Posterior vena cava (tissue), 2 donors: Measurements from ENCODE around the gene CTU2. TPM values are rescaled to one million over a fixed set of nuclear protein-coding genes. Genes with fewer than 3 reads are reported as not detected.

Experiments used
- DNase-seq: peaks from one replicate; pipeline ENCODE4 v3.0.0-alpha.2; 2020; ENCODE audit warnings: low spot score
- intact Hi-C, 2 donors: fragments of 100-400 bp; cut with DNase I; formaldehyde crosslinking; loops; one replicate each; pipeline versions ENCODE4 v1.14.1 to v1.14.2; 2022 to 2023
- total RNA-seq, 2 donors: library from RNA; stranded (reverse); fragmentation: NEBNext Ultra II Directional; extraction: Animal tissue kit (Norgen Biotek cat#: 25700); gene quantifications; one replicate each; pipeline ENCODE4 v1.2.1, GENCODE V29; 2021
- donor health status: DM: yes; HTN: yes; CAD: no.
- donor health status: DM: yes; HTN: yes; CAD: no.

CTU2 gene
- total RNA-seq, 2 donors from 2014 or later, result 17.2 to 20.4 TPM

DNA sequence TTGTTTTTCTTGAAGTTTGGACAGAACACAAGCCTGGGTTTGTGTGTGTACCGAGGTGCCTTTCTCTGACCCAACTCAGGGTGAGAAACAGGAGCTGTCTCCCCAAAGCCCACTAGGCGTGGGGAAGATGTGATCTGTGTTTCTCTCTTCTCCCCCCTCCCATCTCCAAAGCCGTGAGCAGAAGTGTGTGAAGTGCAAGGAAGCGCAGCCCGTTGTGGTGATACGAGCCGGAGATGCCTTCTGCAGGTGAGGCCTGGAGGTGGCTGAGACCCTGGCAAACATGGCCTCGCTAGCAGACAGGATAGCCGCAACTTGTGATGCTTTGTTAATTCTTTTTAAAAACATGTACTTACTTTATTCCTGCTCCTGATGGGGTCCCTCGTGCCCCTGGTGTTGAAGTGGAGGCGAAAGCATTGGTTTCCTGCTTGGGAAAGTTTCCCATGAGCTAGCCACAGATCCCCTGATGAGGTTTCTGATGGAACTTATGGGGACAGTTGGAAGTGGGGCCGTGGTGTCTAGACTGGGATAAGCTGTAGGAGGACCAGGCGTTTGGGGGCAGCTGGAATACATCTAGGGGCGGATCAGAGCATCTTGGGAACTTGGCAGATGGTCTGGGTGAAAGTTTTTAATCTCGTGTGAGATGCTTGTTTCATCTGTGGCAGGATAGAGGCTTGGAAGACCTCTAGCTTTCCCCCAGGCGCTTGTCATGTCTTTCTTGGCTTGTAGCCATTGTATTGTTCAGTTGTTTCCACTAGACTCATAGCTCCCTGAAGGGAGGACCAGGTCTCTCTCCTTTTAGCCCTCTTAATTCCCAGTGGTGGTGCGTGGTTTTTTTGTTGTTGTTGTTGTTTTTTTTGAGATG is 893 bp downstream of the CTU2 start:
- intact Hi-C loops, result loop anchor here in 1 of 2 donors (10.0 kb wide), 1 partner anchor 938 kb away; no protein-coding TSS in a partner anchor
- DNase-seq, result no peak

DNA sequence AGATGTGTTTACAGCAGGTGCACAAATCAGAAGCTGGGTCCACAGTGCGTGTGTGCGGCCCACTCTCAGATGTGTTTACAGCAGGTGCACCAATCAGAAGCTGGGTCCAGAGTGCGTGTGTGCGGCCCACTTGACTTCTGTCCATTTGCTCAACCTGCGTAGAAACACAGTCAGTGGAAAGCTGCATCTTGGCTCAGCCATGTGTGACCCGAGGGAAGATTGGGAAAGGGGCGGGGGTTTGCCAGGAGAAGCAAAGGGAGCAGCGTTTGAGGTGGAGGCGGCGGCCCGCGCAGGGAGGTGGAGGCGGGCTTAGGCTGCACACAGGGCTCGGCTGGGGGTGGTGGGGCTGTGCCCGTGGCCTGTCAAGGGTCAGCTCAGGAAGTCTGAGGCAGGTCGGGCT is 4.3 kb downstream of the CTU2 start:
- DNase-seq, result no peak
- intact Hi-C loops, result no loop called here

DNA sequence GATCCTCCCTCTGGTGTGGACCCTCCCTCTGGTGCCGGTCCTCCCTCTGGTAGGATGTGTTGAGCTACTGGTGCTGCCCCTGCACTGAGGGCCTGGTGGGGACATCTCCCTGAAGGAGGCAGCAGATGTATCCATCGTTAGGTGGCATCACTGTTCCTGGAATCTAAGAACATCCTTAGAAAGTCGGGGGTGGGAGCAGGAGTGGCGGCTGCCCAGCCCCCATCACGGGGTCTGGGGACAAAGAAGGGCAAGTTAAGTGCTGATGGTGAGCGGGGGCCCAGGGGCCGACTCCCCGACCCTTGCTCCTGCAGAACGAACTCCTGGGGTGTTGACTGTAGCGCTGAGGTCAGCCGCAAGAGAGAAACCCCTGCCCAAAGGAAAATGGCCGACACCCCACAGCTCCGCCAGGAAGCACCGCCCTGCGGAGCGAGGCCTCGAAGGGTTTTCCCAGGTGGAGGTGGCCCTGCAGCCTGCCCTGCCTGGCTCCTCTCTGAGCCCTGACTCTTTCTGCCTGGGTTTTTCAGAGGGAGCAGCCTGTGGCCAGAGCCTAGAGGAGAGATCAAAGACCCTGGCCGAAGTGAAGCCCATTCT is 5.5 kb downstream of the CTU2 start:
- intact Hi-C loops, result no loop called here
- no peak for DNase-seq

DNA sequence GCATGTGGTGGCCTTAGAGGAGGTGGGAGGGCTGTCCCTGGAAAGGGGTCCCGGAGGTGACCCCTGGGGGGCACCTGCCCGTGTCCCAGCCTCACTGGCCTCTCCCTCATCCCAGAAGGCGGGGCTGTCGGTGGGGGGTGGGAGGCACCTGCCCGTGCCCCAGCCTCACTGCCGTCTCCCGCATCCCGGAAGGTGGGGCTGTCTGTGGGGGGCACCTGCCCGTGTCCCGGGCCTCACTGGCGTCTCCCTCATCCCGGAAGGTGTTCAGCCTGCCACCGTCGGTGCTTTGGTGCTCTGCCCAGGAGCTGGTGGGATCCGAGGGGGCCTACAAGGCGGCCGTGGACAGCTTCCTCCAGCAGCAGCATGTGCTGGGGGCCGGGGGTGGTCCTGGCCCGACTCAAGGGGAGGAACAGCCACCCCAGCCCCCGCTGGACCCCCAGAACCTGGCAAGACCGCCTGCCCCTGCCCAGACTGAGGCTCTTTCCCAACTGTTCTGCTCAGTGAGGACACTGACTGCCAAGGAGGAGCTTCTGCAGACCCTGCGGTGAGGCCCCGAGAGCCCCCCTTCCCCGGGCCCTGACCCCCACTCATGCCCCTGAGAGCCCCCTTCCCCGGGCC is 6.2 kb downstream of the CTU2 start:
- no peak for DNase-seq
- intact Hi-C loops, result no loop called here

DNA sequence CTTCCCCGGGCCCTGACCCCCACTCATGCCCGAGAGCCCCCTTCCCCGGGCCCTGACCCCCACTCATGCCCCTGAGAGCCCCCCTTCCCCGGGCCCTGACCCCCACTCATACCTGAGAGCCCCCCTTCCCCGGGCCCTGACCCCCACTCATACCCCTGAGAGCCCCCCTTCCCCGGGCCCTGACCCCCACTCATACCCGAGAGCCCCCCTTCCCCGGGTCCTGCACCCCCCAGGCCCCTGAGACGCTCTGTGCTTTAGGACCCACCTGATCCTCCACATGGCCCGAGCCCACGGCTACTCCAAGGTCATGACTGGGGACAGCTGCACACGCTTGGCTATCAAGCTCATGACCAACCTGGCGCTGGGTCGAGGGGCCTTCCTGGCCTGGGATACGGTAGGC is 6.8 kb downstream of the CTU2 start:
- DNase-seq, result no peak
- intact Hi-C loops, result no loop called here

DNA sequence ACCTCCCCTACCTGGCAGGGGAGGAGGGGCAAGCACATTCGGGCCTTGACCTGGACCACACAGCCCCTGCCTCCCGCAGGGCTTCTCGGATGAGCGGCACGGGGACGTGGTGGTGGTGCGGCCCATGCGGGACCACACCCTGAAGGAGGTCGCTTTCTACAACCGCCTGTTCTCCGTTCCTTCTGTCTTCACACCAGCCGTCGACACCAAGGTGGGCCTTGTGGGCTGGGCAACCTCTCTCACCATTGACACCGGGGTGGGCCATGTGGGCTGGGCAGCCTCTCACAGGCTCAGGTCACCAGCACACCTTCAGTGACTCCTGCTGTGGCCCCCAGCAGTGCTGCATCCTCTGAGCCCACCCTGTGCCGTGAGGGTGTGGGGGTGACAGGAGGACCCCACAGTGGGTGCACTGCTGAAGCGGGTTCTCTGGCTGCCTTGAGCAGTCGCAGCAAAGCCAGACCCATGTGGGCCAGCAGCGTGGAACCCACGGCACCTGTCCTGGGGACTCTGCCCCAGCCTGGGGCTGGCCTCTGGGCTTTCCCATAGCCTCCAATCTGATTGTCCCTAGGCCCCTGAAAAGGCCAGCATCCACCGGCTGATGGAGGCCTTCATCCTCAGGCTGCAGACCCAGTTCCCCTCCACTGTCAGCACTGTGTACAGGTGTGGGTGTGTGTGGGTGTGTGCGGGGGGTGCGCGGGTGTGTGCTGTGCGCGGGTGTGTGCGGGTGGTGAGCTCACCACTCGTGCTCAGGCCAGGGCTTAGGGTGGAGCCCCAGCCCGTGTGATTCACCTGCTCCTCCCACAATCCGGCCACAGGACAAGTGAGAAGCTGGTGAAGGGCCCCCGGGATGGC is 7.5 kb downstream of the CTU2 start:
- intact Hi-C loops, result no loop called here
- DNase-seq, result no peak

DNA sequence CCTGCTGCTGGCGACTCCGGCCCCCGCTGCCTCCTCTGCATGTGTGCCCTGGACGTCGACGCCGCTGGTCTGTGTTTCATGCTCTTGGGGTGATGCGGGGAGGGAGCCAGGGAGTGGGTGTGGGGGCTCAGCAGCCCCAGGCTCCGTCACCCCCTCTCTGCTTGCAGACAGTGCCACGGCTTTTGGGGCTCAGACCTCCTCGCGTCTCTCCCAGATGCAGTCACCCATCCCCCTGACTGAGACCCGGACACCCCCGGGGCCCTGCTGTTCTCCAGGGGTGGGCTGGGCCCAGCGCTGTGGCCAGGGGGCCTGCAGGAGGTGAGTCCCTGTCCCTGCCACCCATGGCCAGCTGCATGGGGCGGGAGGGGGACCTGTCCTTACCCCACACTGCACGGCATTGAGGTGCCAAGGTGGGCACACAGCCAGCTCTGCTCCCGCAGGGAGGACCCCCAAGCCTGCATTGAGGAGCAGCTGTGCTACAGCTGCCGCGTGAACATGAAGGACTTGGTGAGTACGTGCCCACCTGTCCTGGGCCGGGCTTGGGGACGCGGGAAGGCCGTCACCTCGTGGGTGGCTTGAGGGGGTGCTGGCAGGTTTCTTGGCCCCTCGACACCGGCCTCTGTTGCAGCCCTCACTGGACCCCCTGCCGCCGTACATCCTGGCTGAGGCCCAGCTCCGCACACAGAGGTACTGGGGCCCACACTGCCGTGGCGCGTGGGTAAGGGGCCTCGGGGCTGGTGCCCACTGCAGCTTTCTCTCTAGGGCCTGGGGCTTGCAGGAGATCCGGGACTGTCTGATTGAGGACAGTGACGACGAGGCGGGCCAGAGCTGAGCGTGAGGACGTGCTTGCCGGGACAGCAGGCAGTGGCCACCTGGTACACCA is 8.4 kb downstream of the CTU2 start:
- intact Hi-C loops, result no loop called here
- DNase-seq, result no peak

DNA sequence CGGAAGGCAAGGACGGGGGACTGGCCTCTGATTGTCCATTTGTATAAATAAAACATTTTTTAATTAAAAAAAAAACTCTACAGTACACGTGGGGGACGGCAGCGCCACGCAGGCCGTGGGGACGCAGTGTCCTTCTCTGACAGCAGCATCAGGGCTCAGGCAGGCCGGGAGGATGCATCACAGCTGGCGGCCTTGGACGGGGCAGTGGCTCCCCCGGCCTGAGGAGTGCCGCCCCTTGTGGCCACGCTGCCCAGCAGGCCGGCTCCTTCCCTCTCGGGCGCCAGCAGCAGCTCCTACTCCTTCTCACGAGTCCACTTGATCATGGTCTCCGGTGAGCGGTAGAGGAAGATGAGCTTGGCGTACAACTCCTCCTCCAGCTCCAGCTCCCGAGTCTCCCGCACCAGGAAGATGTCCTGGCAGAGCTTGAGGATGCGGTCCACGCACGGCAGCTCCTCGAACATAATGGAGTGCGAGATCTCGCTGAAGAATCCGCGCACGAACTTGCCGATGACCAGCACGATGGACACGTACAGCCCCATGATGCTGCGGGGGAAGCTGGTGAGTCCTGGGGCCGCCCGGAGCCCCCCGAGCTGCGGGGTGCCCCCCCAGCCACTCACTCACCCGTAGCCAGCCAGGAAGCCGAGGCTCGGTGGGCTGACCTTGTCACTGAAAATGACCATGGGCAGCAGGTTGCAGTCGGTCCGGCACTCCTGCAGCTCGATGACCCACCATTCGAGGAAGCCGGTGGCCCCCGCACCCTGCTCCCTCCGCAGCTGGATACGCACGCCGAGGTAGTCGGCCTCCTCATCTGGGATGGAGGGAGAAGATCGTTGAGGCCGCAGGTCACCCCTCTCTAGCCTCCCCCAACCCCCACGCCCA is 9.2 kb downstream of the CTU2 start:
- DNase-seq, result no peak
- intact Hi-C loops, result no loop called here

DNA sequence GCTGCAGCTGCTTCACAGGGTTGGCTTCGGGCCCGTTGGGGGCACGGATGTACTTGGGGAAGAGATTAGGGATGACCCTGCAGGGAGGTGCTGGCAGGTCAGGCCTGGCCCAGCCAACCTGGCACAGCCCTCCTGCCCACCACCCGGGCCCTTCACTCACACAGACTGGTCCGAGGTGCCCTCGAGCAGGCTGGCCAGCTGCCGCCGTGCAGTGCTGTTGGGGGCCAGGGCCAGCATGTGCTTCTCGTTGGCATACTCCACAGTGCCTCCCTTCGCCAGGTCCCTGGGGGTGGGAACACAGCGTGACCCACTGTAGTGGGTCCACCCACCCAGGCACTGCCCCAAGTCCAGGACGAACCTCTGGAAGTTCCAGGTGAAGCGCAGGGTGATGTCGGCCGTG is 9.9 kb downstream of the CTU2 start:
- DNase-seq, result no peak
- intact Hi-C loops, result no loop called here

DNA sequence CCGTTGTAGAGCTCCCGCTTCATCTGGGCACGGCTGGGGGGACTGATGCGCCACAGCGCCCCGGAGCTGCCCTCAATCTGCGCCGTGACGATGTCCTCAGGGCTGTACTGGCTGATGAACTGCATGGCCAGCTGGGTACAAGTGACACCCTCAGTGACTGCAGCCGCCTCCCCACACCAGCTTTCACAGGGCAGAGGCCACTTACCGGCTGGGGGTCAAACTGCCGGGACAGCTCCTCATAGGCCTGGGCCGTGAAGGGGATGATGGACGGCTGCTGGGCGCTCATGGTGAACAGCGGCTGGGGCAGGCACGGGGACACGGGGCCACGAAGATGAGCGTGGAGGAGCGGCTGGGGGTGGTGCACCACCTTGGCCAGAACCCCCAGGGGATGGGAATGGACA is 10.3 kb downstream of the CTU2 start:
- no peak for DNase-seq
- intact Hi-C loops, result no loop called here

DNA sequence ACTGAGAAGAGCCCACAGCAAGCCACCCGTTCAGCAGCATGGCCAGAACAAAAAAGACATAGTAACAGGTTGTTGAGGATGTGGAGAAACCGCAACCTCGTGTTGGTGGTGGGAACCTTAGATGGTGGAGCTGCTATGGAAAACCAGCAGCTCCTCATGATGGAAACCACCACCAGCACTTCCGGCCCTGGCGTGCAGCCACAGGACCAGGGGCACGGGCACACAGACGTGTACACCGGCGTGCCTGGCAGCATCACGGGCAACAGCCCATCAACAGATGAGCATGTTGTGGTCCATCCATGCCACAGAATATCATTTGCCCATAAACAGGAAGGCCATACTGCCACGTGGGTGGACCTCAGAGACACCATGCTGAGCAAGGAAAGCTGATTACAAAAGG is 11.9 kb downstream of the CTU2 start:
- DNase-seq, result no peak
- intact Hi-C loops, result no loop called here

DNA sequence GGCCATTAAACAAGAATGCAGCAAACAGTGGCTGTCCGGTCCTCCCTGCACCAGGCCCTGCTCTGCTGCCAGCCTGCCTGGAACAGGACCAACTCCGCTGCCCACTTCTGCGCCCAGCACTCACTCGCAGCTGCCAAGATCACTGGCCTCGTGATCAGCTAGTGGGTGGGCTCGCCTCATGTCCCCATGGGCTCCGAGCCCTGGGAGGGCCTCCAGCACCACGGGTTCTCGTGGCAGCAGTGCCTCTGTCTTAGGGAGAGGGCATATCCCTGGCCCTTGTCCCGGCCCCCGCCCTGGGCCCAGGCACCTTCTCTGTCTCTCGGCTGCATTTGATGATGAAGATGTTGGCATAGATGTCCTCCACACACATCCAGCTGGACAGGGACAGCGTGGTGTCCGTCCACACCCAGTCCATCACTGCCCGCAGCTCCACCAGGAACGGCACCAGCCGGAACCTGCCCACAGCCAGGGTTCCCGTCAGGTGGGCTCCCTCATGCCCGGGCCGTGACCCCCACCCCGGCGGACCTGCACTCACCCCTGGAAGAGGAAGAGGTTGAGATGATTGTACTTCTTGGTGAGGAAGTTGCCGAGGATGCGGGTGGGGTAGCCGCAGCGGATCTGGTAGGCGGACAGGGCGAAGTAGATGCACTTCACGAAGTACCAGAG is 13.1 kb downstream of the CTU2 start:
- DNase-seq, result no peak
- intact Hi-C loops, result no loop called here

DNA sequence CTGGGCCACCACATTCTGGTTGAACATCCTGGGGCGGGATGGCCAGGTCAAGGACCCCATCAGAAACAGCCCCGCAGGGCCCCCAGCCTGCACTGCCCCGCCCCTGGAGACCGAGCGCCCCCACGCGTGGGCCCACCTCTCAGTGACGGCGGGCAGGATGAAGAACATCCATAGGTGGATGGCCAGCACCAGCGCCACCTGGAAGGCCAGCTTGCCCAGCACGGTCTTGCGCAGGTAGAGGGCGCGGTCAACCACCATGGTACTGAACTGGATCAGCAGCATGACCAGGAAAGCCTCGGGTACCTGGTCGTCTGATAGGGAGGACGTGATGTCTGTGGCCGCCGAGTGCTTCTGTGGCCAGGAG is 13.6 kb downstream of the CTU2 start:
- intact Hi-C loops, result no loop called here
- DNase-seq, result no peak

DNA sequence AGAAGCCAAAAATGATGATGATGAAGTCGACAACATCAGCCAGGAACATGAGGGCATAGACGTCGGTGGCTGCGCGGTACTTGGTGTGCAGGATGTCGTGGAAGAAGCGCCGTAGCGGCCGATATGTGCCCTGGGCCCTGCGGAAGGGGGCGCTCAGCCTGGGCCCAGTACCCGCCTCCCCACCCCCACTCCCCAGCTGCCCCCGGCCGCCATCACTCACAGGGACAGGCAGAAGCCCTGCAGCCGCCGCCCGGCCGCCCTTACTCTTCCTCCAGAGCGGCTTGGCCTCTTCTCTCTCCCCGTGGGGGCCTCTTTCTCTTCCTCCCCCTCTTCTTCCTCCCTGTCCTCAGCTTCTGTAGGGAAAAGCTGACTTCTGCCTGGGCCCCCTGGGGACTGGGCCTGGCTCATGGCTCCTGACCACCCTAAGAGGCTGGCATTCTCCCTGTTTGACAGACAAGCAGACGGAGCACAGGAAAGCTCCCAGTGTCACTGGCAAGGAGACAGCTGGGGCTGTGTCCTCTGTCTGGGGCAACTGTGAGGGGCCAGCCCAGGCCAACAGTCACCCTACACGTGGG is 14.2 kb downstream of the CTU2 start:
- intact Hi-C loops, result no loop called here
- no peak for DNase-seq

DNA sequence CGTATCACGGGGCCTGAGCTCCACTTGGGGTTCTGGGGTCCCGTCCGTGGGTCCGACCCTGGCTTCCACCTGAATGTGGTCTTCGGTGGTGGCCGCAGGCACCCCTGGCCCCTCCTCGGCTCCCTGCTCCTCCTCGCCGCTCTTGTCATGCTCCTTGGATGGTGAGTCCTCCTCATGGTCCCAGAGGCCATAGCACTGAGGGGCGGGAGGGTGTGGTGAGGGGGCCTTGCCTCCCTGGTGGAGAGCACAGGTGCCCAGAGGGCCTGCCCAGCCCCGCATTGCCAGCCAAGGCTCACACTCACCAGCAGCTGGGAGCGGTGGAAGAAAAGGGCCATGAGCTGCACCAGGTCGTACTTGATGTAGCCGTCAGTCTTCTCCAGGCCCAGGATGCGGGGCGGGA is 14.9 kb downstream of the CTU2 start:
- no peak for DNase-seq
- intact Hi-C loops, result no loop called here

DNA sequence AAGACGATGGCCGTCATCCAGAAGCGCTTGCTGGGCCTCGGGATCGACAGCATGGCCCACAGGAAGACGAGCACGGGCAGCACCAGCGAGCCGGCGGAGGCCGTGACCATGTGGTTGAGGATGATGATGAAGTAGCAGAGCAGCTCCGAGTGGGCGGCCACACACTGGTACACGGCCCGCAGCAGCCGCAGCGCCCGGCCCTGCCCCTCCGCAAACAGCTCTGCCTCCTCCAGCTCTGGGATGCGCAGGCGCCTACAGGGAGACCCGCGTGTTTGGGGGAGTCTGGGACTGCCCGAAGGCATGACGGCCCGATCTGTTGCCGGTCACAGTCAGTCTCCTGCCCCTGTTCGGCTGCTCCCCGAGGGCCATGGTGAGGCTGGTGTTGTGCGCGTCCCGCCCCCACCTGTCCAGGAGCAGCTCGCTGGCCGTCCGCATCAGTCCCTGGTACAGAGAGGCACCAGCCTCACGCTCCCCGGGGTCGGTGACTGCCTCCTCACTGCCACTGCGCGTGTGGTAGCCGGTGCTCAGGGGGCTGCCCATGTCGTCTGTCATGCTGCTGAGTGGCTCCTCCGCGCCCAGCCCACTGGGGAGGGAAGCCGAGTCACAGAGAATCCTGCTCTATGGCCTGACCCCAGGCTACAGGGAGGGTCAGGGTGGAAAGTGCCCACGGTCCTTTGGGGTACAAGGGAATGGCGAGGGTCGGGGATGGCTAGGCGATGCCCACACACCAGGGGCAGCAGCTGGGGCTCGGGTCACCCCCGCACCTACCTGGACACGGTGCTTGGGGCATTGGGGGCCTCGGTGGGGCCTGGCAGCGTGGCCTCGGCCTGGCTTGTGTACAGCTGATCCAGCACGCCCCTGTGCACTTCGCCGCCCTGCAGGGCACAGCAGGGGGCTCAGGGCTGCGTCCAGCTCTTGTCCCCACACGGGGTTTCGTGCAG is 15.8 kb downstream of the CTU2 start:
- intact Hi-C loops, result no loop called here
- DNase-seq, result no peak
